ENCODE data around the gene FASN.

The FASN gene

GRCh38 chr17:82076785-82077591 is 21.0 kb downstream of the FASN start:
- no peak overlapping the region for H3K4me3 ChIP-seq (ENCODE audit: low read depth, low read length)
- no peak for DNase-seq (ENCODE audit: low read depth)
- TF ChIP-seq, protein P1, sequence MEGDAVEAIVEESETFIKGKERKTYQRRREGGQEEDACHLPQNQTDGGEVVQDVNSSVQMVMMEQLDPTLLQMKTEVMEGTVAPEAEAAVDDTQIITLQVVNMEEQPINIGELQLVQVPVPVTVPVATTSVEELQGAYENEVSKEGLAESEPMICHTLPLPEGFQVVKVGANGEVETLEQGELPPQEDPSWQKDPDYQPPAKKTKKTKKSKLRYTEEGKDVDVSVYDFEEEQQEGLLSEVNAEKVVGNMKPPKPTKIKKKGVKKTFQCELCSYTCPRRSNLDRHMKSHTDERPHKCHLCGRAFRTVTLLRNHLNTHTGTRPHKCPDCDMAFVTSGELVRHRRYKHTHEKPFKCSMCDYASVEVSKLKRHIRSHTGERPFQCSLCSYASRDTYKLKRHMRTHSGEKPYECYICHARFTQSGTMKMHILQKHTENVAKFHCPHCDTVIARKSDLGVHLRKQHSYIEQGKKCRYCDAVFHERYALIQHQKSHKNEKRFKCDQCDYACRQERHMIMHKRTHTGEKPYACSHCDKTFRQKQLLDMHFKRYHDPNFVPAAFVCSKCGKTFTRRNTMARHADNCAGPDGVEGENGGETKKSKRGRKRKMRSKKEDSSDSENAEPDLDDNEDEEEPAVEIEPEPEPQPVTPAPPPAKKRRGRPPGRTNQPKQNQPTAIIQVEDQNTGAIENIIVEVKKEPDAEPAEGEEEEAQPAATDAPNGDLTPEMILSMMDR (conservative IDR thresholded peaks at IDR 0.05; ENCODE audit: low read depth, low read length), result no peak

DNA sequence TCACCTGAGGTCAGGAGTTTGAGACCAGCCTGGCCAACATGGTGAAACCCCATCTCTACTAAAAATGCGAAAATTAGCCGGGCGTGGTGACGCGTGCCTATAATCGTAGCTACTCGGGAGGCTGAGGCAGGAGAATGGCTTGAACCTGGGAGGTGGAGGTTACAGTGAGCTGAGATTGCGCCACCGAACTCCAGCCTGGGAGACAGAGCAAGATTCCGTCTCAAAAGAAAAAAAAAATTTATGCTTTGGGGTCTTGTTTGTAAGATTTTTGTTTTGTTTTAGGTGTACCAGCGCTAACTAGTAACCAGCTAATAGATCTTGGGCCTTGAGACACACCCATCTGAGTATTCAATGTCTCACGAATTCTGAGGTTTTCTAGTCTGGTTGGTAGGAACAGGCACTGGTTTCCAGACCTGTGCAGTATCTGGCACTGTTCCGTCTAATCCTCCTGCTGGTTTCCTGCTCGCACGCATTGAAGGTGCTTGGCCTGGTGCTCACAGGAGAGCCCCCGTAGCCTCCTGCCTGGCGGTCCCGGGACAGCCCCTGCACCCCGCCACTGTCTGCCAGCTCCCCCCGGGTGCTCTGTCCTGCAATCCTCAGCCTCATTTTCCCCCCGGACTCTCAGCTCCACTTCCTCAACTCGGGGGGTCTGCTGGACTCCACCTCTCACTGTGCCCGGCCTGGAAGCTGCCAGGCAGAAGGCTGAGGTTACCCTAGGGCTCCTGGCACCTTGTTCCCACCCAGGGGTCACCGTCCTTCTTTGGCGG is 21.8 kb downstream of the FASN start:
- H3K4me3 ChIP-seq (ENCODE audit: low read depth, low read length), result no peak overlapping the region
- TF ChIP-seq, protein P1 (conservative IDR thresholded peaks at IDR 0.05; ENCODE audit: low read depth, low read length), result no peak
- no peak for DNase-seq (ENCODE audit: low read depth)

- no peak overlapping the region for H3K4me3 ChIP-seq (ENCODE audit: low read depth, low read length)
- DNase-seq (ENCODE audit: low read depth), result no peak
- TF ChIP-seq, protein P1 (conservative IDR thresholded peaks at IDR 0.05; ENCODE audit: low read depth, low read length), result no peak
Observed at GRCh38 chr17:82073446-82073845, 24.6 kb downstream of the FASN start.

- TF ChIP-seq, protein P1 (conservative IDR thresholded peaks at IDR 0.05; ENCODE audit: low read depth, low read length), result no peak
- DNase-seq (ENCODE audit: low read depth), result no peak
- no peak overlapping the region for H3K4me3 ChIP-seq (ENCODE audit: low read depth, low read length)
Observed at GRCh38 chr17:82072827-82073226, 25.2 kb downstream of the FASN start.

DNA sequence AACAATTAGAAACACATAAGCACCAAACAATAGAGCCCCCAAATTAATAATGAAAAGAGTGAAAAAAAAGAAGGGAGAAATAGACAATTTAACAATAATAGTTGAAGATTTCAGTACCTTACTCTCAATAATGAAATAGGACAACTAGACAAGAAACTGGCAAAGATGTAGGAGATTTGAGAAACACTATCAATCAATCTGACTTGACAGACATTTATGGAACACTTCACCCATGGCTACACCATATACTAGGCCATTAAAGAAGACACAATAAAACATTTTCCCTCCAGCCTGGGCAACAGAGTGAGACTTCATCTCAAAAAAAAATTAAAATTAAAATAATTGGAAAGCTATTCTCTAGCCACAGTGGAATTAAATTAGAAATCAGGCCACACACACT is 27.4 kb downstream of the FASN start:
- TF ChIP-seq, protein P1 (conservative IDR thresholded peaks at IDR 0.05; ENCODE audit: low read depth, low read length), result no peak
- DNase-seq (ENCODE audit: low read depth), result no peak
- H3K4me3 ChIP-seq (ENCODE audit: low read depth, low read length), result no peak overlapping the region

- TF ChIP-seq, protein P1 (conservative IDR thresholded peaks at IDR 0.05; ENCODE audit: low read depth, low read length), result no peak
- DNase-seq (ENCODE audit: low read depth), result peak; percentile 53
- H3K4me3 ChIP-seq (ENCODE audit: low read depth, low read length), result peak within 1 kb of the TSS; percentile 76
Observed at GRCh38 chr17:82065638-82066303, 32.3 kb downstream of the FASN start, which contains the start of gene DUS1L. Gene DUS1L (minus strand): TSS chr17:82065804. CDS start chr17:82065059, 745 bp downstream.
